GM18867 (cell line): ENCODE data around the gene ZNF253.
"Not testable (repeated sequence)": the region's sequence is repeated elsewhere in the genome, so short reads cannot be mapped to it uniquely, and the experiment has no call there.

Experiments used
- ATAC-seq: cut with Tn5 transposase; IDR thresholded peaks from one replicate; pipeline ENCODE4 v1.9.1; 2021; ENCODE audit warnings: mild to moderate bottlenecking, moderate library complexity; ENCODE audit not compliant: unreplicated experiment

ZNF253 gene

DNA sequence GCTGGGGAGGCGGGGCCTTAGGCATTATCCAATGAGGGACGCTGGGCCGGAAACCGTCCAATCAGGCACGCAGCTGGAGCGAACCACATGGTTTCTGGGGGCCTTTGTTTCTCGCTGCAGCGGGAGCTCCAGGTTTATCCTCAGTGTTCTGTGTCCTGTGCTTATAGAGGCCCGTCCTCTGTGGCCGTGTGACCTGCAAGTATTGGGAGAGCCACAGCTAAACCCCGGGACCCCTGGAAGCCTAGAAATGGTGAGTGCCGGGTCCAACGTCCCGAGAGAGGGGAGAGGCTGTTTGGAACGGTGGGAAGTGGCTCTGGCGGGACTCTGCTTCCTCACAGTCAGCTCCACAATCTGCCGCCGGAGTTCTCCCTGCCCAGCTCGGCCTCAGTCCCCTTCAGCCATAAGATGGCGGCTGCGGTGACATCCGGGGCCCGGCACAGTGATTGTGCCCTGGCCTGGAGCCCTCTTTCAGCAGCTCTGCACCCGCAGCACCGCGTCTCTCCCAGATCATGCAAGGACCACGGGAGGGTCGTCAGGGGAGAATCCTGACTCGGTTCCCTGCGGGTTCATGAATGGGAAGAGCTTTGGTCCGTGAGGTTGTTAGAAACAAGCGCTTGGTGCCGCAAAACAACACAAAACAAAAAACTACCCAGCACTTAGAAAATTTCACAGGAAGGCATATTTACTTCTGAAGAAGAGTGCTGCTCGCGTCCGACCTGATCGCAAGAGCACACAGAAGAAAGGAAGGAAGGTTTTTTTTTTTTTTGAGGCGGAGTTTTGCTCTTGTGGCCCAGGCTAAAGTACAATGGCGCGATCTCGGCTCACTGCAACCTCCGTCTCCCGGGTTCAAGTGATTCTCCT is at the start of gene ZNF253:
TSS of gene ZNF253 (plus strand) at position 133 of the 861 bp plus-strand sequence. CDS start at position 248, 115 bp downstream.
- ATAC-seq: peak; percentile 98

DNA sequence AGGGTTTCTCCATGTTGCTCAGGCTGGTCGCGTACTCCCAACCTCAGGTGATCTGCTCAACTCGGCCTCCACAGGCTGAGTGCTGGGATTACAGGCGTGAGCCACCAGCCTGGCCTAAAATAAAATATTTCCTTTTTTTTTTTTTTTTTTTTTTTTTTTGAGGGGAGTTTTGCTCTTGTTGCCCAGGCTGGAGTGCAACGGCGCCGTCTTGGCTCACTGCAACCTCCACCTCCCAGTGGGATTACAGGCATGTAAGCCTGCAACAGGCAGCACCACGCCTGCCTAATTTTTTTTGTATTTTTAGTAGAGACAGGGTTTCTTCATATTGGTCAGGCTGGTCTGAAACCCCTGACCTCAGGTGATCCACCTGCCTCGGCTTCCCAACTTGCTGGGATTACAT is 49.0 kb upstream of the ZNF253 start:
- no peak for ATAC-seq

DNA sequence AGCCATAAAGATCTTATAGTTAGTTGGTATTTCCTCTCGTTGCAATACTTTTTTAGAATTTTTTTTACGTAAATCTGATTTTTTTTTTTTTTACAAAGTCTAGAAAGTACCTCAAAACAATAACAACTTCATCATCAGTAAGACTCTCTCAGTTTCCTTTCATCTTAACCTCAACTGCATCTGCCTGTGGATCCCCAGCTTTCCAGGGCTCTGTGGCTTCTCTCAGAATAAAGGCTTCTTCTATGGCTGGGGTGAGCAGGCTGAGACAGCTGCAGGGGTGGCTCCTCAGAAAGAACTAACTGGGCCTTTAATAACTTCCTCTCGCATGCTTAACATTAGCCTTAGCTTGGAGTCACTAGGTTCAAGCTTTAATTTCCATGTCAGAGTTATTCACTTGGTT is 48.3 kb upstream of the ZNF253 start:
- no peak for ATAC-seq

DNA sequence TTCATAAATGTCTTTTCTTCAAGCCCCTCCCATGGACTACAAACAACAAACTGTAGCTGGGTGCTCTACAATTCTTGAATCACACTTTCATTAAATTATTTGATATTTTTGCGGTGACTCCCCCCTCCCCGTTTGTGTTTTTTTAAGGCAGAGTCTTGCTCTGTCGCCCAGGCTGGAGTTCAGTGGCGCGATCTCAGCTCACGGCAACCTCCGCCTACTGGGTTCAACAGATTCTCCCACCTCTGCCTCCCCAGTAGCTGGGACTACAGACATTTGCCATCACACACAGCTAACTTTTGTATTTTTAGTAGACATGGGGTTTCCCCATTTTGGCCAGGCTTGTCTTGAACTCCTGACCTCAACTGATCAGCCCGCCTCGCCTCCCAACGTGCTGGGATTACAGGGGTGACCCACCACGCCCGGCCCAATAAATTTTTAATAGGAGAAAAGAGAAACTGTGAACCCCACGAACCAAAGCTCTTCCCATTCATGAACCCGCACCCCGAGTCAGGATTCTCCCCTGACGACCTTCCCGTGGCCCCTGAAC is 44.8 kb upstream of the ZNF253 start:
- ATAC-seq: no peak

DNA sequence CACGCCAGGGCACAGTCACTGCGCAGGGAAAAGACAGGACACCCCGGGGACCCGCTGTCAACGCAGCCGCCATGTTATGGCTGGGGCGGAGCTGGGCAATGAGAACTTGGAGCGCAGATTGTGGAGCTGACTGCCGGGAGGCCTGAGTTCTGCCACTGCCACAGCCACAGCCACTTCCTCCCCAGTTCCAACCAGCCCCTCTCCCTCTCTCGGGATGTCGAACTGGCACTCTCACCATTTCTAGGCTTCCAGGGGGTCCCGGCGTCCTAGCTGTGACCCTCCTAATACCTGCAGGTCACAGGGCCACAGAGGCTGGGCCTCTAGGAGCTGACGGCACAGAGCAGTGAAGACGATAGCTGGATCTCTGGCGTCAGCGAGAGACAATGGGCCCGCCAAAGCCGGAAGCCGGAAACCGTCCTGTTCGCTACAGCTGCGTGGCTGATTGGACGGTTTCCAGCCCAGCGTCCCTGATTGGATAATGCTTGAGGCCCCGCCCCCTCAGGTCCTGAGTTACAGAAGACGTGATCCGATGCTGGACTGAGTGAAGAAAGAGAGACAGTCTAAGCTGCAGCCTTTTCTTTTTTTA is 44.2 kb upstream of the ZNF253 start, which contains the start of gene ZNF506:
TSS of gene ZNF506 (minus strand) at position 385 of the 586 bp plus-strand sequence. CDS start at position 238, 147 bp downstream.
- ATAC-seq: peak; percentile 94

DNA sequence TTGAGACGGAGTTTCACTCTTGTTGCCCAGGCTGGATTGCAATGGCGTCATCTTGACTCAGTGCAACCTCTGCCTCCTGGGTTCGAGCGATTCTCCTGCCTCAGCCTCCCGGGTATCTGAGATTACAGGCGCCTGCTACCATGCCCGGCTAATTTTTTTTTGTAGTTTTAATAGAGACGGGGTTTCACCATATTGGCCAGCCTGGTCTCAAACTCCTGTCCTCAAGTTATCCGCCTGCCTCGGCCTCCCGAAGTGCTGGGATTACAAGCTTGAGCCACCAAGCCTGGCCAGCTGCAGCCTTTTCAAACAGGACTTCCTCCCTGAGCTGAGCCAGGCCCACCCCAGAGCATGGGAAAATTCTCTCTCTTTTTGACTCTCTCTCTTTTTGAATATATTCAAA is 43.7 kb upstream of the ZNF253 start:
- not testable (repeated sequence) for ATAC-seq

DNA sequence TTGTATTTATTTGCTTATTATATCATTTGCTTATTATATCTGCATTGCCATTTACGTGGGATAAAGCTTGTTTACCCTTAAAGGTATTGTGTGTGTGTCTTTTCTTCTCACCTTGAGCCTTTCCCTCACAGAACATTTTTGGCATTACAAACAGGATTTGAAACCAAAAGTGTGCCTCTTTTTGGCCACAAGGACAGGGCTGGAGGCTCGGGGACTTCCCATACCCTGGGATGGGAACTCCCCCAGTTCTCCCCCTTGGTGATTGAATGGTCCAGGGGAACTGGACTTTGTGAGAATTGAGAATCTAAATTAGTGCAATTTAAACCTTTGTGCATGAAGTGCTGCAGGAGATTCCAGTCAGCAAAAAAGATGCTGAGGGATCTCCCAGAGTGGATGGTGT is 41.8 kb upstream of the ZNF253 start:
- no peak for ATAC-seq

DNA sequence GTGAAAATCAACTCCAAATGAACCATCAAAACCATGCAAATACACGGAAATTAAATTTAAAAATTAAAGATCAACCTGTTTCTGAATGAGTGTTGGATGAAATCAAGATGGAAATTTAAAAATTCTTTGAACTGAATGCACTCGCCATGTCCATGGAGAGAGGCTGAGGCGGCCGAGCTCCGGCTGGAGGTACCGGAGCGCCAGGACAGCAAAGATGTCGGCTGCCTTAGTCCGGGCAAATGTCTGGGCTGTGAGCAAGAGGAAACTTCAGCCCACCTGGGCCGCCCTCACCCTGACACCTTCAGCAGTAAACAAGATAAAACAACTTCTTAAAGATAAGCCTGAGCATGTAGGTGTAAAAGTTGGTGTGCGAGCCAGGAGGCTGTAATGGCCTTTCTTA is 38.8 kb upstream of the ZNF253 start:
- no peak for ATAC-seq

DNA sequence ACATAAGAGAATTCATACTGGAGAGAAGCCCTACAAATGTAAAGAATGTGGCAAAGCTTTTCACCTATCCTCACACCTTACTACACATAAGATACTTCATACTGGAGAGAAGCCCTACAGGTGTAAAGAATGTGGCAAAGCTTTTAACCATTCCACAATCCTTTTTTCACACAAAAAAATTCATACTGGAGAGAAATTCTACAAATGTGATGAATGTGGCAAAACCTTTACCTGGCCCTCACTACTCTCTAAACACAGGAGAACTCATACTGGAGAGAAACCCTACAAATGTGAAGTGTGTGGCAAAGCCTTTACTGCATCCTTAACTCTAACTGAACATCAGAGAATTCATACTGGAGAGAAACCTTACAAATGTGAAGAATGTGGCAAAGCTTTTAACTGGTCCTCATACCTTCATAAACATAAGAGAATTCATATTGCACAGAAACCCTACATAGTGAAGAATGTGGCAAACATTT is 30.1 kb upstream of the ZNF253 start:
- no peak for ATAC-seq

DNA sequence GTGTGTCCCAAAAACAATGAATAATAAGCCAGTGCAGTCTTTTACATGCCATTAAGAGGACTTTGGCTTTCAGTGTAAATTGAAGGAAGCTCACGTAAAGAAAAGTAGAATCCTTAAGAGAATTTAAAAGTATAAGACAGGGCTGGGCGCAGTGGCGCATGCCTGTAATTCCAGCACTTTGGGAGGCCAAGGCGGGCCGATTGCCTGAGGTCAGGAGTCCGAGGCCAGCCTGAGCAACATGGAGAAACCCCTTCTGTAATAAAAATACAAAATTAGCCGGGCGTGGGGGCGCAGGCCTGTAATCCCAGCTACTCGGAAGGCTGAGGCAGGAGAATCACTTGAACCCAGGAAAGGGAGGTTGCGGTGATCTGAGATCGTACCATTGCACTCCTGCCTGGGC is 17.9 kb upstream of the ZNF253 start:
- no peak for ATAC-seq

DNA sequence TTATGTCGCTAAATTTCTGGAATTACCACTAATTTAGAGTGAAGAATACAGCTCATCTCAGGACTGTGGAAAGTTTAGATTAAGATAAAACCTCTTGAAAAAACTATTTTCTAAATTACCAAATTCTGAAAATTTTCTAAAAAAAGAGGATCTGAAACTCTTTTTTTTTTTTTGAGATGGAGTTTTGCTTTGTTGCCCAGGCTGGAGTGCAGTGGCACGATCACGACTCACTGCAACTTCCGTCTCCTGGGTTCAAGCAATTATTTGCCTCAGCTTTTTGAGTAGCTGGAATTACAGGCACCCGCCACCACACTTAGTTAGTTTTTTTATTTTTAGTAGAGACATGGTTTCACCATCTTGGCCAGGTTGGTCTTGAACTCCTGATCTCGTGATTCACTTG is 16.6 kb upstream of the ZNF253 start:
- ATAC-seq: no peak

DNA sequence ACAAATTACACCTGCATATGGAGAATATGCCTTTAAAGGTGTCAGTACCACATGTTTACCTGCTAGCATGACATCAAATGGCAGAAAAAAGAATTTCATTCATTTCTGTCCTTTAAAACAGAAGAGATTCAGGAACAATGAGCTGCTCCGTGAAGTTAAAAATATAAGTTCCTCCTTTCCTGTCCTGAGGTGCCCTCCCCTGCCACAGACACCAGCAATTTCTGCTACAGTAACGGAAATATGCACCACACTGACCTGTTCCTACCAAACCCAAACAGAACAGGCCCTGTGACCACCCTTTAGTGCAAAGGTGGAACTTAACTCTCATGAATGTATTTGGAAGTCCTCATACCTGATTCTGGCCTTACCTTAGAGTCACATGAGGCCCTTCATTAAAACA is 13.9 kb upstream of the ZNF253 start:
- ATAC-seq: not testable (repeated sequence)

DNA sequence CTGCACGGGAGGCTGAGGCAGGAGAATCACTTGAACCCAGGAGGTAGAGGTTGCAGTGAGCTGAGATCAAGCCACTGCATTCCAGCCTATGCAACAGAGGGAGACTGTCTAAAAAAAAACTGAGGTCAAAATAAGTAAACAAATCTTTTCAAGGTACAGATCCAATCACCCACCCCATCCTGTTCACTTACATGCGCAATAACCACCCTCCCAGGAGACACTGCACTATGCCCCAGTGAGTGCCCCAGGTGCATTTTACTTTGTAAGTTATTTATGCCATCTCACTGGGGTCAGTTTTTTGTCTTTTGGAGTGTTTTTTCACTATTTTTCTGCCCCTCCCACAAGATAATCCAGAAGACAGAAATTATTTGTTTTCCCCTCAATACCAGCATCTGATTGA is 6.9 kb upstream of the ZNF253 start:
- ATAC-seq: no peak

DNA sequence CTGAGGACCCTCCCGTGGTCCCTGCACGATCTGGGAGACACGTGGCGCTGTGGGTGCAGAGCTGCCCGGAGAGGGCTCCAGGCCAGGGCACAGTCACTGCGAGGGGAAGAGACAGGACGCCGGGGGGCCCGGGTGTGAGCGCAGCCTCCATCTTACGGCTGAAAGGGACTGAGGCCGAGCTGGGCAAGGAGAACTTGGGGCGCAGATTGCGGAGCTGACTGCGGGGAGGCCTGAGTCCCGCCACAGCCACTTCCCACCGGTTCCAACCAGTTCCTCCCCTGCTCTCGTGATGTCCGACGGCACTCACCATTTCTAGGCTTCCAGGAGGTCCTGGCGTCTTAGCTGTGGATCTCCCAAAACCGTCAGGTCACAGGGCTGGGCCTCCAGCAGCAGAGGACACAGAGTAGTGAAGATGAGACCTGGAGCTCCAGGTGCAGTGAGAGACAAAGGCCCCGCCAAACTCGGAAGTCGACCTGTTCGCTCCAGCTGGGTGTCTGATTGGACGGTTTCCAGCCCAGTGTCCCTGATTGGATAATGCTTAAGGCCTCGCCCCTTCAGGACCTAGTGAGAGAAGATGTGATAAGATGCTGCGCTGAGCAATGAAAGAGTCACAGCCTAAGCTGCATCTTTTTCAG is 4.8 kb upstream of the ZNF253 start:
- ATAC-seq: no peak

DNA sequence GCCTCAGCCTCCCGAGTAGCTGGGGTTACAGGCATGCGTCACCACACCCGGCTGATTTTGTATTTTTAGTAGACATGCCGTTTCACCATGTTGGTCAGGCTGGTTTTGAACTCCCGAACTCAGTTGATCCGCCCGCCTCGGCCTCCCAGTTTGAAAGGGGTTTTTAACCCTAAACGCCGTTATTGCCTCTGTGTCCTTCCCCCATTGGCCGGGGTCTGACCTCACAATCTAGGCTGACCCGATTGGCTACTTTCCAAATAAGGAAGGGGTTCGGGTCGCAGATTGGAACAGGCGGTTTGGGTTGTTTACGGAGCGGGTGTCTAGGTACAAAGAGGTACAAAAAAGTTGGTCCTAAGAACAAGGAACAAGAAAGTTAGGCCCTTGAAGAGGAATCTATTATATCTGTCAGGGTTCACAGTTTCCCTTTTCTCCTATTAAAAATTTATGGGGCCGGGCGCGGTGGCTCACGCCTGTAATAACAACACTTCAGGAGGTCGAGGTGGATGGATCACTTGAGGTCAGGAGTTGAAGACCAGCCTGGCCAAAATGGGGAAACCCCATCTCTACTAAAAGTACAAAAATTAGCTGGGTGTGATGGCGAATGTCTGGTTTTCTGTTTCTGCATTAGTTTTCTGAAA is 1.0 kb downstream of the ZNF253 start:
- ATAC-seq: no peak

DNA sequence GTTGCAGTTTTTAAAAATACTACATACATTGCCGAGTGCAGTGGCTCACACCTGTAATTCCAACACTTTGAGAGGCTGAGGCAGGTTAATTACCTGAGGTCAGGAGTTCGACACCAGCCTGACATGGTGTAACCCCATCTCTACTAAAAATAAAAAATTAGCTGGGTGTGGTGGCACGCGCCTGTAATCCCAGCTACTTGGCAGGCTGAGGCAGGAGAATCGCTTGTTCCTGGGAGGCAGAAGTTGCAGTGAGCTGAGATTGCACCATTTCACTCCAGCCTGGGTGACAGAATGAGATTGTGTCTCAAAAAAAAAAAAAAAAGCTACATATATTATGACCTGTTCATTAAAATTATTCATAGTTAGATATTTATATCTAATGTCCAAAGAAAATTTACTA is 4.4 kb downstream of the ZNF253 start:
- not testable (repeated sequence) for ATAC-seq

DNA sequence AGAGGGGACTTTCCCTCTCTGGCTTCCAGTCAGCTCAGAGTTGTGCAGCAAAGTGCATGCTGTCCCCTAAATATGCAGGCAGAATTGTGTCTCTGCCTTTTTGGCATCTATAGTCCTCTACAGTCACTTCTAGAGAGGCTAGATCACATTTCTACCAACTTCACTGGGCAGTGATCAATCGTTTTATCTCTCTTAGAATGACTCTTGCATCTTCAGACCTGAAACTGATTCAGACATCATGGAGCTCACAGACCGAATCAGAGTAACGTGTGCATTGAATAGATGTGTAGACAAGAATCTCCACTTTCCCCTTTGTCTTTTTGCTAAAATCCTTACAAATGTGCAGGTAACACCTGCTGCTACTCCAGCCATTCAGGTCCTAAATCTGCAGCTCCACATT is 6.2 kb downstream of the ZNF253 start:
- no peak for ATAC-seq

DNA sequence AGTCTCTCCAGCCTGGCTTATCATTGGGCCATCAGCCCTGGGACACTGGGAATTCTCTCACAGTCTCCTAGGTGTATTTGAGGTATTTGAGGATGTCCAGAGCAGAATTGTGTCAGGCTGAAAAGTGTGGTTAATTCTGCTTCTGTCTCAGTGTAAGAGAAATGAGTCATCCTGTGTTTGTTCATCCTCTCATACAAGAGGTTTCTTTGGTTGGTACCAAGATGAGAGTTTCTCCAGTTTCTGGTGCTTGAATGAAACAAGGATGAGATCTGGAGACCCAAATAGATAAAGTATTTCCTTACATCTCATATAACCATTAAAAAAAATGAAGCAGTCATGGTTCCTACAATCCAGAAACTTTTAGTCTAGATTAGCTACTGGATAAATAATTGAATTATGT is 7.7 kb downstream of the ZNF253 start:
- no peak for ATAC-seq

DNA sequence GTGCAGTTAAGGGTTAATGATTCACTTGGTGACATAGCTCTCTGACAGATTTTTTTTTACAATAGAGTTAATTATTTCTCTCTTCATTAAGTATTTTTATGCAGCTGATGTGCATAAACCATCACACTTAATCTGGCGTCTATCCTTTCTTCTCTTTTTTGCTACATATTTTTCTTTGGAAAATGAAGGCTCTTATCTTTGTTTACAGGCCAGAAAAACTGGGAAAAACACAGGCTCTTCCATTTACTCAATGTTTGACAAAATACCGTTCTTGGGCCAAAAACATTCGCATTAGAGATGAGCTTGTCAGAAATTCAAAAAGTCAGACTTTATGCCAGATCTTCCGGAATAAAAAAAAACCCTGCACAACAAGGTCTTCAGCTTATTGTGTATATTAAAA is 12.0 kb downstream of the ZNF253 start:
- no peak for ATAC-seq

DNA sequence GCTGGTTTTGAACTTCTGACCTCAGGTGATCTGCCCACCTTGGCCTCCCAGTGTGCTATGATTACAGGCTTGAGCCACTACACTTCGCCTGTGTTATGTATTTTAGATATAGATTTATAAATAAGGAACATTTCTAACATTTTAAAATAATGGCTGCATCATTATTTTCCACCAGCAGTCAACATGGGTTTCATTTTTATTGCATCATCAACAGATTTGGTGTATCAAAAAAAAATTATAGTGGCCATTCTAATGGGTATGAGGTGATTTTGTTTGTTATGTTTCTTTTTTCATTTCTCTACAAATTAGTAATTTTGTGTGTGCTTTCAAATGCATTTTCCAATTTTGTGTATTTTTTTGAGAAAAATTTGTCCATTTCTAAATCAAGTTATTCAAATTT is 18.9 kb downstream of the ZNF253 start:
- ATAC-seq: no peak
